GM12891 (cell line): ENCODE measurements around the gene TMEM234.
A peak's percentile ranks its signal among the peaks of the same experiment; 100 is the strongest.

ENCODE experiments used
- DNase-seq: peaks from one replicate; pipeline ENCODE4 v3.0.0; 2011; ENCODE audit warnings: low spot score; ENCODE audit not compliant: insufficient read length
- FAIRE-seq: peaks from 2 replicates; lab custom pipeline; 2011; peaks lifted over from hg19 to GRCh38; lab: Jason Lieb, UNC
- PAX5 ChIP-seq: IDR thresholded peaks from 2 replicates; pipeline ENCODE4 v1.6.1; 2011; ENCODE audit warnings: low read length, moderate library complexity, mild to moderate bottlenecking; ENCODE audit not compliant: insufficient read depth, severe bottlenecking
- POLR2A ChIP-seq: IDR thresholded peaks from 2 replicates; pipeline ENCODE4 v1.6.1; 2011; ENCODE audit warnings: low read depth, low read length, control low read depth
- POLR2AphosphoS5 ChIP-seq: IDR thresholded peaks from 2 replicates; pipeline ENCODE4 v1.6.1; 2011; ENCODE audit warnings: low read depth, low read length, control low read depth
- POU2F2 ChIP-seq: IDR thresholded peaks from 2 replicates; pipeline ENCODE4 v1.6.1; 2011; ENCODE audit warnings: low read depth, mild to moderate bottlenecking, control low read depth, low read length, moderate library complexity
- SPI1 ChIP-seq: IDR thresholded peaks from 2 replicates; pipeline ENCODE4 v1.6.1; 2011; ENCODE audit warnings: low read depth, low read length, control low read depth
- TAF1 ChIP-seq: IDR thresholded peaks from 2 replicates; pipeline ENCODE4 v1.6.1; 2011; ENCODE audit warnings: low read depth, low read length, control low read depth

The TMEM234 gene

DNA sequence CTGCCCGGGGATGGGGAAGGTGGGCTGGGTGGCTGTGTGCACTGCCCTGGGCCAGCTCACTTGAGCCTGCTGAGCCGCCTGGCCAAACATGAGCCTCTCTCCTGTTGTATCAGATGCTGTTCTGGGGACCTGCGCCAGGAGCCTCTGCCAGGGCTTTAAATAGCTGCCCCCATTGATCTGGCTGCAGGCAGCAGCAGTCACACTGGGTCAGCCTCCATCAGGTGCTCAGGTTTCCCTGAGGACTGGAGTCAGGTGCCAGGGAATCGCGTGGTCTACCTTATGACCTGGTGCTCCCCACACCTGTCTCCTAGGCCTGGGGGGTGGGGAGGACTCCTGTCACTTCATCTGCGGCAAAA lies 22.5 kb downstream of the TMEM234 start:
- FAIRE-seq = no peak
- no peak for DNase-seq

DNA sequence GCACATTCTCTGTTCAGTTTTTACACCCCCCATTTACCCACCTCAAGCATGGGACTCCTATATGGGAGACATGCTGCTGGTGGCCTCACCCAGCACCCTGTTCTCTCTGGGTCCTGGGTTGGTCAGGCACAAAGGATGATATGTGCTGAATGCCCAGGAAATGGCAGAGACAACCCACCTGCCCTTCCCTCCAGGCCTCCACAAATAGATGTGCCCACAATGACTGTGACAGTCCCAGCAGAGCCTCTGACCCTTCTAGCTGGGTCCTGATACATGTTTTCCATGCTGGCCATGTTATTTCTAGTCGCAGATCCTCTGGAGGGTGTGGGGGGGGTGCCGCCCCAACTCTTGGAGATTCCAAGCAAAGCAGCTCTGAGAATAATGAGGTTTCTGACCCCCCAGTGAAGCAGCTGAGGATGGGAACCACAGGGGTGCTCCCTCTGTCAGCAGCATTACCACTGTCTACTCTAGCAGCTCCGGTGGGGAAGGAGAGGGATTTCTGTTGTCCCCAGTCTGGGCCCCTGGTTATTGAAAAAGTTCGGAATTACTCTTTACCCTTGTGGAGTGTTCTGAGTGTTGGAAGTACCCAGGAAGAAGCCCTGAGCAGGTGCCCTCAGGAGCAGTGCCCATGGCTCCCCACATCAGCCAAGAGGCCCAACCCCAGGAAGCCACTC lies 23.0 kb downstream of the TMEM234 start:
- no peak for FAIRE-seq
- no peak for TF ChIP-seq TAF1
- TF ChIP-seq POLR2A = no peak
- no peak for TF ChIP-seq SPI1
- TF ChIP-seq PAX5 = no peak
- TF ChIP-seq POLR2AphosphoS5 = no peak; the same call in 1 of the 2 replicates
- no peak for TF ChIP-seq POU2F2
- DNase-seq = no peak

More for the DNA sequence above, 22.5 kb downstream of the TMEM234 start:
- no peak for TF ChIP-seq PAX5
- no peak for TF ChIP-seq POU2F2
- TF ChIP-seq POLR2AphosphoS5 = no peak
- TF ChIP-seq POLR2A = no peak
- no peak for TF ChIP-seq TAF1
- TF ChIP-seq SPI1 = no peak

DNA sequence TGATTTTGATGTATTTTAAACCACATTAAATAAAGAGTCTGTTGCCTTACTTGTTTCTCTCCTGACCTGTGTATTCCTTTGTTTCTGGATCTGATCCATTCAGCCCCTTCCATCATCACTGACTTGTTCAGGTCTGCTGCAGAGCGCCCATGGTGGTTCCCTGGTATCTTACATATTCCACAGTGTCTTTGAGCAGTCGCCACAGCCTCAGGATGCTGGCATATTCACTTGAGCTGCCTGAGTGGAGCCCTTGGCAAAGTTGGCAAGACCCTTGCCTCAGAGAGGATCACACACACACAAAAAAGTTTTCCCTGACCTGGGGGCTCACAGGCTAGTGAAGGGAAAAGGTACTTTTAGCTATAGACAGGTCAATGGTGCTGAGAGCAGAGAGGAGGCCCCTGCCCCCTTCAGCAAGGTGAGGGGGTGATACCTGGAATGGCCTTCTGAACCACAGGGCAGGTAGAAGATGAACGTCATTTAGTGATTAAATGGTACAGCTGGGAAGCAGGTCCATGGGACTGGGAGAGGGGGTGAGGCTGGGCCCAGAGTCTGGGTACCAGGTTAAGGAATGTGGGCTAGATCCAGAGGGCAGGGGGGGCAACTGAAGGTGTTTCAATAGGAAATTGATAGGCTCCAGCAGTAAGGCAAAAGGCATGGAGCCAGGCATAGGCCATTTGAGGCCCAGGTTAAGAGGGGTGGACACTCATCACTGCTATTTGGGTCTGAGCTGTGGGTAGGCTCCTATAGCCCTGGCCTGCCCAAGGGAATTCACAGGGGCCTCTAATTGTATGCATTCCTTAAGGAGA lies 23.7 kb downstream of the TMEM234 start:
- DNase-seq = no peak
- FAIRE-seq = no peak
- peak; percentile 33; the same call in 1 of the 2 replicates for TF ChIP-seq POLR2AphosphoS5
- no peak for TF ChIP-seq TAF1

DNA sequence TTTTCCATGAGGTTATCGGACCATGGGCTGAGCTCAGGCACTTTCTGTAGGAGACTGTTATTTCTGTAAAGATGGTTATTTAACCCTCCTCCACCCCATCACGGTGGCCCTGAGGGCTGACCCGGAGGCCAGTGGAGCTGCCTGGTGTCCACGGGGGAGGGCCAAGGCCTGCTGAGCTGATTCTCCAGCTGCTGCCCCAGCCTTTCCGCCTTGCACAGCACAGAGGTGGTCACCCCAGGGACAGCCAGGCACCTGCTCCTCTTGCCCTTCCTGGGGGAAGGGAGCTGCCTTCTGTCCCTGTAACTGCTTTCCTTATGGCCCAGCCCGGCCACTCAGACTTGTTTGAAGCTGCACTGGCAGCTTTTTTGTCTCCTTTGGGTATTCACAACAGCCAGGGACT lies 24.3 kb downstream of the TMEM234 start:
- DNase-seq = no peak
- FAIRE-seq = no peak
- TF ChIP-seq PAX5 = no peak
- TF ChIP-seq POU2F2 = no peak
- no peak for TF ChIP-seq TAF1

DNA sequence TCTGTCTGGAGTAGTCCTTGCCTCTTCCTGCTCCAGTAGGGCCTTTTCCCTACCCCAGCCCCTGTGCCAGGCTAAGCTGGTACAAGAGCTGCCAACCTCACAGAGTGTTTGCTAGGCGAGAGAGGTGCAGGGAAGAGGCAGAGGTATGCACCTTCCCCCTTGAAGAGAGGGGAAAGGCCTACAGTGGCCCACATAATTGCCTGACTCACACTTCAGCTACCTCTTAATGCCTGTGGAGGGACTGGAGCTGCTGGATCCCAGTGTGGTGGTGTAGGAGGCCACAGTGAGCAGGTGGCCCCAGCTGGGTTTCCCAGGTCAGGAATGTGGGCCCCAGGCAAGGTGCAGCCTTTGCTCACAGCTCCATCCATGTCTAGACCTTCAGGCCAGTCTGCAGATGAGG lies 25.1 kb downstream of the TMEM234 start:
- no peak for DNase-seq
- no peak for TF ChIP-seq SPI1
- peak; percentile 56; the same call in 1 of the 2 replicates for TF ChIP-seq POLR2AphosphoS5
- no peak for FAIRE-seq

DNA sequence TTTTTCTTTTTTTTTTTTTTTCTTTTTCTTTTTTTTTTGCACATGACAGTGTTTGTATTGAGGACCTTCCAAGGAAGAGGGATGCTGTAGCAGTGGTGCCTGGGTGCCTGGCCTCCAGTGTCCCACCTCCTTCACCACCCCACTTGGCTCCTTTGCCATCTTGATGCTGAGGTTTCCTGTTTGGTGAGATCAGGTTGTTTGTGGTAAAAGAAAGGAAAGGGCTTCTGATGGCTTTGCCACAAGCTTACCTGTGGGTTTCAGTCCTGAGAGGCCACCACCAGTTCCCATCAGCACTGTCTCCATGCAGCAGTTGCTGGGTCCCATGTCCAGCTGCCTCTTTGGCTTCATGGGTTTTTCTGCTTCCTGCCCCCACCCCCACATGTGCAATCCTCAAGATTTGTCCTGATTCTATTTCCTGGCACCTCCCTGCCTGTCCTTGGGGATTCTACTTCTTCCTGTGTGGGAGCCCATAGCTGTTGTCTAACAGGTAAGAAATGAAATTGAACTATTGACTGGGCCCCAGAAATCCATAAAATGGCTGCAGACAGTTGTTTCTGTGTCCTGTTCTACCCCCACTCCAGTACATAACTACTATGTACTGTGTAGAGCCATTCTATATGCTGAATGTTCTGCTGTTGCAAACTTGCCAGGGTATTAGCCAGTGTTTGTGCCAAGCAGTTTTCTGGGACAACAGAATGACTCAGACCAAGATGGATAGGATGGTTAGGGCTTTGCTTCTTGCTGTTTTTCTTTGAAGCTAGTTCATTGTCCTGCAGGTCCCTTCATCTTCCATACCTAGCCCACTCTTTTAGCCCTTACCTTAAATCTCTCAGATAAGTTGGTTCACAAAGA lies 26.0 kb downstream of the TMEM234 start:
- DNase-seq (no peak), FAIRE-seq (peak; percentile 5)
- no peak for TF ChIP-seq PAX5
- no peak for TF ChIP-seq SPI1
- no peak; the same call in 1 of the 2 replicates for TF ChIP-seq POLR2A

DNA sequence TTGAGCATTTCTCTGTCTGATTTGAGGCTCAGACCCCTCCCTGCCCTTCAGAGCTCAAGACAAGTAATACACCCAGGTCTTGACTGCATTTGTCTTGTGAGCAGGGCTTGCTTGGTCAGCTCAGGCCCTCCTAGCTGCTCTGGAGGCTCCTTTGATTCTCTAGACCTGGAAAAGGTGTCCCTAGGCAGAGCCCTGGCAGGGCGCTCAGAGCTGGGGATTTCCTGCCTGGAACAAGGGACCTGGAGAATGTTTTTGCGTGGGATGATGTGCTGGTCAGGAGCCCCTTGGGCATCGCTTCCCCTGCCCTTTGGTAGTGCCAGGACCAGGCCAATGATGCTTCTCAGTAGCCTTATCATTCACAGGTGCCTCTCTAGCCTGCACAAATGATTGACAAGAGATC lies 26.6 kb downstream of the TMEM234 start:
- TF ChIP-seq PAX5 (no peak), POLR2A (no peak), POU2F2 (no peak), SPI1 (no peak), POLR2AphosphoS5 (no peak), TAF1 (no peak)
- DNase-seq (no peak), FAIRE-seq (no peak)

DNA sequence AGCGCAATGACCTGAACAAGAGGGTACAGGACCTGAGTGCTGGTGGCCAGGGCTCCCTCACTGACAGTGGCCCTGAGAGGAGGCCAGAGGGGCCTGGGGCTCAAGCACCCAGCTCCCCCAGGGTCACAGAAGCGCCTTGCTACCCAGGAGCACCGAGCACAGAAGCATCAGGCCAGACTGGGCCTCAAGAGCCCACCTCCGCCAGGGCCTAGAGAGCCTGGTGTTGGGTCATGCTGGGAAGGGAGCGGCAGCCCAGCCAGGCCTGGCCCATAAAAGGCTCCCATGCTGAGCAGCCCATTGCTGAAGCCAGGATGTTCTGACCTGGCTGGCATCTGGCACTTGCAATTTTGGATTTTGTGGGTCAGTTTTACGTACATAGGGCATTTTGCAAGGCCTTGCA lies 27.2 kb downstream of the TMEM234 start:
- no peak for FAIRE-seq
- no peak for DNase-seq
- TF ChIP-seq POLR2AphosphoS5 (peak; percentile 73), POU2F2 (no peak)

DNA sequence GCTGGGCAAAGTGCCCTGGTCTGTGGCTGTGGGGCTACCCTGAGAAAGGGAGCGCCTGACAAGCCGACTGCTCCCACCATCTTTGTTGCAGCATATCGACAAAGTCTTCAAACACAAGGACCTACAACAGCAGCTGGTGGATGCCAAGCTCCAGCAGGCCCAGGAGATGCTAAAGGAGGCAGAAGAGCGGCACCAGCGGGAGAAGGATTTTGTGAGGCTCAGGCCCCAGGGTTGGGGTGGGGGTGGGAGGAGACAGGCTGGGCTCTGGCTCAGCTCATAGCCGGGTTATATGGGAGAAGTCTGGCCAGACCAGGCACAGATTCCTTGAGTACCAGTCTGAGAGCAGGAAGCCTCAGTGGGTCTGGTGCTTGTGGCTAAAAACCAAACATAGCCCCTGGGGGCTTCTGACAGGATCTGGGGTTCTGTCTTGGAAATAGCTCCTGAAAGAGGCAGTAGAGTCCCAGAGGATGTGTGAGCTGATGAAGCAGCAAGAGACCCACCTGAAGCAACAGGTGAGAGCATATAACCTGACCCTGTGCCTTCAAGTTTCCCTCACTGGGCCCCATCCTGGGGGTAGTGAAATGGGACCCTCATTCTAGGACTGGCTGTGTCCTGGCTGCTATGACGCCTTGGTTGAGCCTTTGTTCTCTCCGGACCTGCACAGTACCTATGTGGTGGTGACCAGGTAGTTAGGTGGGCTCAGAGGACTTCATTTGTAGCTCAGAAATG lies 29.8 kb downstream of the TMEM234 start:
- FAIRE-seq = no peak
- no peak for DNase-seq
- TF ChIP-seq SPI1 = no peak
- 0 out of 2 replicates have a peak, but pooled peaks have one; percentile 20 for TF ChIP-seq POLR2A
- TF ChIP-seq POLR2AphosphoS5 = no peak

DNA sequence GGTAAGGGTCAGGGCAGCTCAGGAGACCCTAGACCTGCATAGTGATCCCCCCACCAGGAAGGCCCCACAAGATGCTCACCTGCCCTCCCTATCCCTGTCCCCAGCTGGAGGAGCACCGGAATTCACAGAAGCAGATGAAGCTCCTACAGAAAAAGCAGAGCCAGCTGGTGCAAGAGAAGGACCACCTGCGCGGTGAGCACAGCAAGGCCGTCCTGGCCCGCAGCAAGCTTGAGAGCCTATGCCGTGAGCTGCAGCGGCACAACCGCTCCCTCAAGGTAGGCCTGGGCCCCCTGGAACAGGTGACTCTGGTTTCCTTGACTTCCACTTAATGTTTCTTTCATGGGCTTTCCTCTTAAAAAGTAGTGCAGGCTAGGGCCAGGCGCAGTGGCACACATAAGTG lies 34.3 kb downstream of the TMEM234 start:
- TF ChIP-seq POU2F2 (no peak), PAX5 (no peak), TAF1 (no peak), POLR2AphosphoS5 (no peak), SPI1 (no peak), POLR2A (no peak)
- no peak for FAIRE-seq
- DNase-seq = no peak
